HK-2 (cell line): ENCODE measurements around the gene MSX1.
A peak's percentile ranks its signal among the peaks of the same experiment; 100 is the strongest.
"Not testable (repeated sequence)": the region's sequence is repeated elsewhere in the genome, so short reads cannot be mapped to it uniquely, and the experiment has no call there.

ENCODE experiments used
- DNase-seq: peaks from one replicate; pipeline ENCODE4 v3.0.0-alpha.2; 2018; ENCODE audit not compliant: unreplicated experiment

Gene MSX1

GRCh38 chr4:4859325-4859798 is at the start of gene MSX1:
Gene MSX1, plus strand, starts transcription at chr4:4859665. Its CDS starts 235 bp downstream, at chr4:4859900.
- peak; percentile 89 for DNase-seq

GRCh38 chr4:4810092-4810774 is 49.2 kb upstream of the MSX1 start:
- no peak for DNase-seq

GRCh38 chr4:4810778-4811177 is 48.7 kb upstream of the MSX1 start:
- DNase-seq, result no peak

GRCh38 chr4:4812145-4812794 is 47.2 kb upstream of the MSX1 start:
- no peak for DNase-seq

- DNase-seq, result no peak
Measured at GRCh38 chr4:4818415-4819212, 40.9 kb upstream of the MSX1 start.

GRCh38 chr4:4819213-4819606 is 40.3 kb upstream of the MSX1 start:
- DNase-seq, result no peak

- DNase-seq, result no peak
Measured at GRCh38 chr4:4820261-4820660, 39.2 kb upstream of the MSX1 start.

- DNase-seq, result no peak
Measured at GRCh38 chr4:4820739-4821138, 38.7 kb upstream of the MSX1 start.

GRCh38 chr4:4821577-4821976 is 37.9 kb upstream of the MSX1 start:
- no peak for DNase-seq

GRCh38 chr4:4822286-4822685 is 37.2 kb upstream of the MSX1 start:
- DNase-seq, result not testable (repeated sequence)

- DNase-seq, result no peak
Measured at GRCh38 chr4:4823621-4824162, 35.8 kb upstream of the MSX1 start.

GRCh38 chr4:4824232-4824631 is 35.2 kb upstream of the MSX1 start:
- DNase-seq, result no peak

- DNase-seq, result no peak
Measured at GRCh38 chr4:4825431-4825830, 34.0 kb upstream of the MSX1 start.

- no peak for DNase-seq
Measured at GRCh38 chr4:4829837-4830236, 29.6 kb upstream of the MSX1 start.

GRCh38 chr4:4831266-4831665 is 28.2 kb upstream of the MSX1 start:
- DNase-seq, result no peak

- no peak for DNase-seq
Measured at GRCh38 chr4:4831825-4832224, 27.6 kb upstream of the MSX1 start.

- no peak for DNase-seq
Measured at GRCh38 chr4:4836044-4836443, 23.4 kb upstream of the MSX1 start.

GRCh38 chr4:4837316-4837715 is 22.1 kb upstream of the MSX1 start:
- DNase-seq, result no peak

GRCh38 chr4:4838051-4838935 is 21.2 kb upstream of the MSX1 start:
- DNase-seq, result no peak

- DNase-seq, result no peak
Measured at GRCh38 chr4:4838936-4839810, 20.3 kb upstream of the MSX1 start.
